GM18526 (cell line): Measurements from ENCODE around the gene CUL2.

Experiments used
- POLR2A ChIP-seq: IDR thresholded peaks from 3 replicates; pipeline ENCODE4 v1.6.1; 2011; ENCODE audit not compliant: insufficient read length; ENCODE audit errors: extremely low read depth

The CUL2 gene

DNA sequence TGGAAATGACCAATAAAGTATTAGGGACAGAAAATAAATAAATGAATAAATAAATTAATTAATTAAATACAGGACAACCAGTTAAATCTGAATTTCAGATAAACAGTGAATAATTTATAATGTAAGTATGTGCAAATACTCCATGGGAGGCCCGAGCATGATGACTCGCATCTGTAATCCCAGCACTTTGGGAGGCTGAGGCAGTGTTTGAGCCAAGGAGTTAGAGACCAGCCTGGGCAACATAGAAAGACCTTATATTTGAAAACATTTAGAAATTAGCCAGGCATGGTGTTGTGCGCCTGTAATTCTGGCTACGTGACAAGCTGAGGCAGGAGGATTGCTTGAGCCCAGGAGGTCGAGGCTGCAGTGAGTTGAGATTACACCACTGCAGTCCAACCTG lies 123.7 kb downstream of the CUL2 start:
- no peak for TF ChIP-seq POLR2A

DNA sequence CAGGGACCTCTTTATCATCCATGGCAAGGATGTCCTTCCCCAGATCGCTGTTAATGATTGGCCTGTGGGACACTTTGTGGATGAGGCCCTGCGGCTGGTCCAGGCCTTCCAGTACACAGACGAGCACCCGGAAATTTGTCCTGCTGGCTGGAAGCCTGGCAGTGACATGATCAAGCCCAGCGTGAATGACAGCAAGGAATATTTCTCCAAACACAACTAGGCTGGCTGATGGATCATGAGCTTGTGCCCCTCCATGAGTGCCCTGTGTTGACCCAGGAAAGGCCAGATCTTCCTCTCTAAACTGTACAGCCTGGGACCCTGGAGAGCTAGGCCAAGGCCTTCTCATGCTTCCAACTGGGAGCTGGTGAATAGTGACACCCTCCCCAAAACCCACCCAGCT lies 124.1 kb downstream of the CUL2 start:
- no peak for TF ChIP-seq POLR2A

- no peak for TF ChIP-seq POLR2A
These were observed 125.9 kb downstream of the CUL2 start for GRCh38 chr10:34964166-34964800.

- TF ChIP-seq POLR2A, result no peak
These were observed 127.3 kb downstream of the CUL2 start for GRCh38 chr10:34962866-34963265.

- TF ChIP-seq POLR2A, result no peak
These were observed 129.2 kb downstream of the CUL2 start for GRCh38 chr10:34960983-34961382.

DNA sequence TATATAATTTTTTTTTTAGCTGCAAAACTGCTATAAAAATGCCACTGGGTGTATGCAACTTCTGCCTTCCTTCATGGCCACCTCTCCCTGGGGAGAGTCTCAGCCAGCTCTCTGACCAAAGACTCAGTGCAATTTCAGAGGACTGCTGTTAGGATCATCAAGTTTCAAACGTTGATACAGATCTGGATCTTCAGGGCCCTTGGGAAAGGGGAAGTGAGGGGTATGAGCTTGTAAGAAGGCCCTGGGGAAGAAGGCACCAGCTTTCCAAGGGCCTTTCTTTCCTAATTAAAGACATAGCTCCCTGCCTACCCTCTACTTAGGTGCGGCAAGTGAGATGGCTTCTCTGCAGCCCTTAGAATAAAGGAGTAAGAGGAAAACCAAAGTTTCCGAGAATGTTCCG lies 130.4 kb downstream of the CUL2 start:
- TF ChIP-seq POLR2A, result no peak

GRCh38 chr10:34959321-34959720 lies 130.8 kb downstream of the CUL2 start:
- TF ChIP-seq POLR2A, result no peak
